ENCODE measurements around the gene SLC4A3. TPM values are rescaled to one million over a fixed set of nuclear protein-coding genes. Genes with fewer than 3 reads are reported as not detected.

Gene SLC4A3
- total RNA-seq, 1 donor from 2014 or later: 24.4 TPM

DNA sequence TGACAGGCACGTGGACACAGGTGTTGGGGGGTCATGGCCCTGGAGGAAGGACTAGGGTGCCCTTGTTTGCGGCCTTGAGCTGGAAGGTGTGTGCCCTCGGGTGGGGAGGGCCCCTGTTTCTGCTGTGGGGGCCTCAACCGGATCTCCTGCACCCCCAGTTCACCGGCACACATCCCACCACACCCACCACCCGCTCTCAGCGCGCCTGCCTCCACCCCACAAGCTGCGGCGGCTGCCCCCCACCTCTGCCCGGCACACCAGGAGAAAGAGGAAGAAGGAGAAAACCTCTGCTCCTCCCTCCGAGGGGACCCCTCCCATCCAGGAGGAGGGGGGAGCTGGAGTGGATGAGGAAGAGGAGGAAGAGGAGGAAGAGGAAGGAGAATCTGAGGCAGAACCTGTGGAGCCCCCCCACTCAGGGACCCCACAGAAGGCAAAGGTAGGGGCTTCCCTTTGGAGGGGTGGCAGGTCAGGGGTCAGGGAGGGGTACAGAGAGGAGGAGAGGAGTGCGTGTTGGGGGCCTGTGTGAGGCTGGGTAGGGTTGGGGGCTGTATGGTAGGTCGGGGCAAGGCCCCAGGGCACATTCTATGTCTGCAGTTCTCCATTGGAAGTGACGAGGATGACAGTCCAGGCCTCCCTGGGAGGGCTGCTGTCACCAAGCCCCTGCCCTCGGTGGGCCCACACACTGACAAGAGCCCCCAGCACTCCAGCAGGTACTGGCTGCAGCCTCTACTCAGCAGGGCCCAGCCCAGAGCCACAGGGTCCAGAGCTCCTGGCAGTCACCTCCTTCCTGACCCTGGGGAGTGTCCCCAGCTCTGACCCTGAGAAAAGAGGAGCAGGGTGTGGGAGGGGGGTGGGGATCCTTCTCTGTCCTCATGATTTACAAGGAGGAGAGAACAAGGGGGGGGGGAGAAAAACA is 1.8 kb downstream of the SLC4A3 start:
- H3K27me3 Mint-ChIP-seq (ENCODE audit: unreplicated experiment): peaks cover 14% of the 10 kb centered on the region

DNA sequence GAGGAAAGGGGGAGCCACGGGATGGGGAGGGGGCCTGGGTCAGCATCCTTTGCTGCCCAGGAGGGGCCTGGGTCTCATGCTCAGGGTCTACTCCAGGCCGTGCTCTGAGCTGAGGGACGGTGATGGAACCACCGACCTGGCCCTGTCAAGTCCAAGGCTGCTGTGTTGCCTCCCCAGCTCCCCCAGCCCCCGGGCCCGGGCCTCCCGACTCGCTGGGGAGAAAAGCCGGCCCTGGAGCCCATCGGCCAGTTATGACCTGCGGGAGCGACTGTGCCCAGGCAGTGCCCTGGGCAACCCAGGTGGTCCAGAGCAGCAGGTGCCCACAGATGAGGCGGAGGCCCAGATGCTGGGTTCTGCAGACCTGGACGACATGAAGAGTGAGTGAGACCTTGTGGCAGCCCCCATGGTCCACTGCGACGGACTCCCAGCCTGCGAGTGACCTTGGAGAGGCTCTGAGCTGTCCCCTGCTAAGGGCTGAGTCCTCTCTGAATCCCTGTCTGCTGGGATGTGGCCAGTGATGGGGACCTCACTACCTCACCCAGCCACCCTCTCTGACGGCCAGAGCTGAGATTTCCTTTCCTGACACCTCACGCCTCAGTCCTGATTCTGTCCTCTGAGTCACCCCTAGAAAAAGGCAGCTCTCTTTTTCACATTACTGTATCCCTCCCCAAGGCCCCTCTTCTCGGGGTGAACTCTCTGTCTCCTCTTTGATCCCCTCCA is 2.7 kb downstream of the SLC4A3 start:
- Mint-ChIP-seq H3K36me3 (ENCODE audit: unreplicated experiment) (no peaks in the 10 kb centered on the region), H3K9me3 (ENCODE audit: unreplicated experiment) (no peaks in the 10 kb centered on the region), H3K27ac (ENCODE audit: unreplicated experiment) (no peak overlapping the region), H3K4me1 (ENCODE audit: low read depth, unreplicated experiment) (peaks cover 4% of the 10 kb centered on the region), H3K27me3 (ENCODE audit: unreplicated experiment) (peaks cover 14% of the 10 kb centered on the region), H3K4me3 (ENCODE audit: unreplicated experiment) (no peak overlapping the region)
- TF ChIP-seq, protein P1, sequence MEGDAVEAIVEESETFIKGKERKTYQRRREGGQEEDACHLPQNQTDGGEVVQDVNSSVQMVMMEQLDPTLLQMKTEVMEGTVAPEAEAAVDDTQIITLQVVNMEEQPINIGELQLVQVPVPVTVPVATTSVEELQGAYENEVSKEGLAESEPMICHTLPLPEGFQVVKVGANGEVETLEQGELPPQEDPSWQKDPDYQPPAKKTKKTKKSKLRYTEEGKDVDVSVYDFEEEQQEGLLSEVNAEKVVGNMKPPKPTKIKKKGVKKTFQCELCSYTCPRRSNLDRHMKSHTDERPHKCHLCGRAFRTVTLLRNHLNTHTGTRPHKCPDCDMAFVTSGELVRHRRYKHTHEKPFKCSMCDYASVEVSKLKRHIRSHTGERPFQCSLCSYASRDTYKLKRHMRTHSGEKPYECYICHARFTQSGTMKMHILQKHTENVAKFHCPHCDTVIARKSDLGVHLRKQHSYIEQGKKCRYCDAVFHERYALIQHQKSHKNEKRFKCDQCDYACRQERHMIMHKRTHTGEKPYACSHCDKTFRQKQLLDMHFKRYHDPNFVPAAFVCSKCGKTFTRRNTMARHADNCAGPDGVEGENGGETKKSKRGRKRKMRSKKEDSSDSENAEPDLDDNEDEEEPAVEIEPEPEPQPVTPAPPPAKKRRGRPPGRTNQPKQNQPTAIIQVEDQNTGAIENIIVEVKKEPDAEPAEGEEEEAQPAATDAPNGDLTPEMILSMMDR (IDR thresholded peaks at IDR 0.05; ENCODE audit: partially characterized antibody, unreplicated experiment): no peak
- no peak for DNase-seq

More for the DNA sequence above, 1.8 kb downstream of the SLC4A3 start:
- no peak for DNase-seq
- Mint-ChIP-seq H3K4me3 (ENCODE audit: unreplicated experiment) (no peak overlapping the region), H3K27ac (ENCODE audit: unreplicated experiment) (no peak overlapping the region), H3K36me3 (ENCODE audit: unreplicated experiment) (no peaks in the 10 kb centered on the region), H3K4me1 (ENCODE audit: low read depth, unreplicated experiment) (peaks cover 4% of the 10 kb centered on the region), H3K9me3 (ENCODE audit: unreplicated experiment) (no peaks in the 10 kb centered on the region)
- TF ChIP-seq, protein P1 (IDR thresholded peaks at IDR 0.05; ENCODE audit: partially characterized antibody, unreplicated experiment): no peak

DNA sequence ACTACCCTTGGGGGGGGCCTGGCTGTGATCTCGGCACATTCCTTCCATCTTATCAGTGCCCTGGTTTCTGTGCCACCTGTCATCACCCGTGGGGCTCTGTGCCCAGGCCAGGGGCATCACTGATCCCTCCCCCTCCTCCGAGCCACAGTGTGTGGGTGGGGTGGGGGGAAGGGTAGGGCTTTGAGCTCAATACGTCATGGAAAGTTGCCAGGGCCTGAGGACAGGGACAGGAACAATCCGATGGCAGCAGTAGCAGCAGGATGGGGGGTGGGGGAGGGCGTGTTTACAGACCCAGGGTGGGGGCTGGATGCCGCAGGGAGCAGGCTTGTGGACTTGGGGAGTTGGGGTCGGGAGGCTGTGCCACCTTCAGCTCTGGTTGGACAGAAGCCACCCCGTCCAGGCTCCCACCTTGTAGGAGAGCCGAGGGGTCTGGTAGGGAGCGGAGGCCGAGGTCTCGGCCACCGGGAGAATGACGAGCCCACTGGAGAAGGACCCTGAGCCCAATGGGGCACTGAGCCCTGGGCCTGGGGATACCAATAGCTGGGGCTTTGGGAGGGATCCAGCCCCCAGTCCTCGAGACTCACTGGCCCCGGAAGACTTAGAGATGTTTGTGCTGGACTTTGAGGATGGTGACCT is 3.5 kb downstream of the SLC4A3 start:
- H3K9me3 Mint-ChIP-seq (ENCODE audit: unreplicated experiment): no peaks in the 10 kb centered on the region
- no peaks in the 10 kb centered on the region for H3K36me3 Mint-ChIP-seq (ENCODE audit: unreplicated experiment)
- H3K4me1 Mint-ChIP-seq (ENCODE audit: low read depth, unreplicated experiment): peaks cover 4% of the 10 kb centered on the region
- DNase-seq: no peak
- H3K27ac Mint-ChIP-seq (ENCODE audit: unreplicated experiment): no peak overlapping the region
- H3K27me3 Mint-ChIP-seq (ENCODE audit: unreplicated experiment): peaks cover 14% of the 10 kb centered on the region
- TF ChIP-seq, protein P1 (IDR thresholded peaks at IDR 0.05; ENCODE audit: partially characterized antibody, unreplicated experiment): no peak
- no peak overlapping the region for H3K4me3 Mint-ChIP-seq (ENCODE audit: unreplicated experiment)

DNA sequence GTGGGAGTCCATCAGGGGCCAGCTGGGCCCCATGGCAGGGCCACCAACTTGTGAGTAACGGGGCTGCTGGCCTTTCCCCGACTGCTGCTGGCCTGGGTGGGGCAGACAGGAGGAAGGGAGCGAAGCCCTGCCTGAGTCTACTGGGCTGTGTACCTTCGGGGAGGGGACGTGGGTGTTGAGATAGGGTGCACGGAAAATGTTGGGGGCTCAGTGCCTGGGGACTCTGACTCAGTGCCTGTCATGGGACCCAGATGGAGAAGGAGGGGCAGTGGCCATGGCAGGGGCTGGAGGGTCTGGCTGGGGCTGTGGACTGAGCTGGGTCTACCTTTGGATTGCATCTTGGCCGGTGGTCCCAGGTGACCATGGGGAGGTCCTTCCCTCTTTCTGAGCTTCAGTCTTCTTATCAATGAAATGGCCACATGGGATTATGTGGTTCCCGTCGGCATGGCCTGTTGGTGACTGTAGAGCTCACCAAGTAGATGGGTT is 4.0 kb downstream of the SLC4A3 start:
- H3K36me3 Mint-ChIP-seq (ENCODE audit: unreplicated experiment): peaks cover under 1% of the 10 kb centered on the region
- no peak overlapping the region for H3K27ac Mint-ChIP-seq (ENCODE audit: unreplicated experiment)
- TF ChIP-seq, protein P1 (IDR thresholded peaks at IDR 0.05; ENCODE audit: partially characterized antibody, unreplicated experiment): no peak
- H3K9me3 Mint-ChIP-seq (ENCODE audit: unreplicated experiment): no peaks in the 10 kb centered on the region
- no peak for DNase-seq
- H3K4me3 Mint-ChIP-seq (ENCODE audit: unreplicated experiment): no peak overlapping the region
- peaks cover 4% of the 10 kb centered on the region for H3K4me1 Mint-ChIP-seq (ENCODE audit: low read depth, unreplicated experiment)
- peaks cover 16% of the 10 kb centered on the region for H3K27me3 Mint-ChIP-seq (ENCODE audit: unreplicated experiment)

Measured in glutamatergic neuron (in vitro differentiated cells).